WERI-Rb-1 (cell line): ENCODE data around the gene RNF114.
"Not testable (repeated sequence)": the region's sequence is repeated elsewhere in the genome, so short reads cannot be mapped to it uniquely, and the experiment has no call there.

Experiments
- DNase-seq: peaks from one replicate; pipeline ENCODE4 v3.0.0-alpha.2; 2020
- H3K27ac ChIP-seq: fragments of 250-450 bp; sonication (Bioruptor Pico); 2 replicates; pipeline ENCODE4 v1.5.1; 2020; ENCODE audit warnings: mild to moderate bottlenecking, moderate library complexity
- H3K27me3 ChIP-seq: fragments of 250-450 bp; sonication (Bioruptor Pico); 2 replicates; pipeline ENCODE4 v1.5.1; 2021; ENCODE audit warnings: mild to moderate bottlenecking, low read depth, moderate library complexity; ENCODE audit not compliant: insufficient read depth, severe bottlenecking
- H3K36me3 ChIP-seq: fragments of 250-450 bp; sonication (Bioruptor Pico); 2 replicates; pipeline ENCODE4 v1.5.1; 2020; ENCODE audit warnings: mild to moderate bottlenecking, moderate library complexity
- H3K4me3 ChIP-seq: 2 replicates; pipeline ENCODE4 v1.5.1; 2011; ENCODE audit warnings: low read depth, mild to moderate bottlenecking, control low read depth, low read length
- H3K9me3 ChIP-seq: fragments of 250-450 bp; sonication (Bioruptor Pico); 2 replicates; pipeline ENCODE4 v1.5.1; 2021; ENCODE audit warnings: mild to moderate bottlenecking, moderate library complexity; ENCODE audit not compliant: severe bottlenecking
- CTCF ChIP-seq: IDR thresholded peaks from 2 replicates; pipeline ENCODE4 v1.5.1; 2011; ENCODE audit warnings: low read depth, mild to moderate bottlenecking, control low read depth, inconsistent platforms, low read length

The RNF114 gene

DNA sequence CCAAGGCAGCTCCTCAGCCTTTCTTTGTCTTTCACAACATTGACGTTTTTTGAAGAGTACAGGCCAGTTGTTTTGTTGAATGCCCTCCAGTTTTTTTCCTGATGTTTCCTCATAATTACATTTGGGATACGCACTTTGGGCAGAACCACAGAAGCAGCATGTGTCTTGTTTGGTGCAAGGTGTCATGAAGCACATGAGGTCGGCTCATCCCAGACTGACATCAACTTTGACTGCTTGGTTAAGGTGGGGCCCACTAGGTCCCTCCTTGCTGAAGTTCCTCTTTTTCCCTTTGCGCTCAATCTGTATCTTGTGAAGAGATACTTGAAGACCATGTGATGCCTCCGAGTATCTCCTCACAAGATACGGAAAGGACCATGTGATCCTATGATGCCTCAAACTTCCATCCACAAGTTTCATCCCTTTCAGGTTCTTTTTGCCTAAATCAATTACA, 57.1 kb downstream of the RNF114 start:
- Histone ChIP-seq H3K27ac (no peak overlapping the region), H3K36me3 (peaks cover 12% of the 10 kb centered on the region), H3K4me3 (no peak overlapping the region), H3K9me3 (no peaks in the 10 kb centered on the region), H3K27me3 (no peaks in the 10 kb centered on the region)
- no peak for DNase-seq
- no peak for TF ChIP-seq CTCF

DNA sequence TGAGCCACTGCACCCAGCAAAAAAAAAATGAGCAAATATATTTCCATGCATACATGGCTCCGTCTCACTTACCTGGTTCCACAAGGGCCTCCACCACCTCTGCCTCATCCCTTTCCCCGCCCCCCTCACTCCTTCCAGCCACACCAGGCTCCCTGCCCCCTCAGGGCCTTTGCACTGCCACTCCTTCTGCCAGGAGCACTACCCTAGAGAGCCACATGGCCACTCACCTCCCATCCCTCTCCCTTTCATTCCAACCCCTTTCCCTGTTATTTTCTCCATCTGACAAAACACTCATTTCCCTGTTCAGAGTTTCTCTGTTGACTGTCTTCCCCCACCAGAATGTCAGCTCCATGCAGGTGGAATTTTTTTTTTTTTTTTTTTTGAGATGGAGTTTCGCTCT, 59.4 kb downstream of the RNF114 start:
- no peak for DNase-seq
- Histone ChIP-seq H3K4me3 (no peak overlapping the region), H3K9me3 (no peaks in the 10 kb centered on the region), H3K36me3 (no peaks in the 10 kb centered on the region), H3K27ac (no peak overlapping the region), H3K27me3 (no peaks in the 10 kb centered on the region)
- TF ChIP-seq CTCF = no peak

DNA sequence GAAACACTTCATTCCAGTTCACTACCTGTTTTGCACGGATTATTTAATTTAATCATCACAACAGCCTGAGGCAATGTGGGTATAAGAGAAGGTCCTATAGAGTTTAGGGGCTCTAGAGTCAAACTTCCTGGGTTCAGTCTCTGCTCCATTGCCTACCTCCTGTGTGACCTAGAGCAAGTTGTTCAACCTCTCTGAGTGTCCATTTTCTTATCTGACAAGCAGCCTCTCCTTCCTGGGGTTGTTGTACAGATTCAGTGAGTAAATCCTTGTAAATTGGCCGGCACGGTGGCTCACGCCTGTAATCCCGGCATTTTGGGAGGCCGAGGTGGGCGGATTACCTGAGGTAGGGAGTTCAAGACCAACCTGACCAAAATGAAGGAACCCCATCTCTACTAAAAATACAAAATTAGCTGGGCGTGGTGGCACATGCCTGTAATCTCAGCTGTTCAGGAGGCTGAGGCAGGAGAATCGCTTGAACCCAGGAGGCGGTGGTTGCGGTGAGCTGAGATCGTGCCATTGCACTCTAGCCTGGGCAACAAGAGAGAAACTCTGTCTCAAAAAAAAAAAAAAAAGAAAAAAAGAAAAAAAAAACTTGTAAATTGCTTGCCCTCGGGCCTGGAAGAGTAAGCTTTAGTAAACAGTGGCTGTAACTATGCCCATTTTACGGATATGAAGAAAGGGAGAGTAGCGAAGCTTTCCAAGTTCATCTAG, 62.4 kb downstream of the RNF114 start:
- H3K27ac ChIP-seq = not testable (repeated sequence)

GRCh38 chr20:49999329-49999728, 63.1 kb downstream of the RNF114 start:
- Histone ChIP-seq H3K4me3 (no peak overlapping the region), H3K27ac (no peak overlapping the region)

More for the DNA sequence above, 62.4 kb downstream of the RNF114 start:
- H3K4me3 ChIP-seq, DNase-seq, H3K36me3 ChIP-seq, H3K9me3 ChIP-seq, H3K27me3 ChIP-seq: not testable (repeated sequence)

GRCh38 chr20:50000548-50001222, 64.5 kb downstream of the RNF114 start:
- not testable (repeated sequence) for H3K36me3 ChIP-seq, DNase-seq, H3K4me3 ChIP-seq, H3K27ac ChIP-seq, H3K9me3 ChIP-seq, H3K27me3 ChIP-seq

More at GRCh38 chr20:49999329-49999728, 63.1 kb downstream of the RNF114 start:
- no peak for TF ChIP-seq CTCF
- DNase-seq = no peak
- Histone ChIP-seq H3K27me3 (no peaks in the 10 kb centered on the region), H3K36me3 (no peaks in the 10 kb centered on the region), H3K9me3 (no peaks in the 10 kb centered on the region)

GRCh38 chr20:50001784-50002311, 65.7 kb downstream of the RNF114 start:
- Histone ChIP-seq H3K36me3 (no peaks in the 10 kb centered on the region), H3K4me3 (no peak overlapping the region), H3K27ac (no peak overlapping the region), H3K9me3 (no peaks in the 10 kb centered on the region), H3K27me3 (no peaks in the 10 kb centered on the region)
- DNase-seq = no peak
- TF ChIP-seq CTCF = no peak
